ENCODE results near the gene TSHB. TPM values are rescaled to one million over a fixed set of nuclear protein-coding genes. Genes with fewer than 3 reads are reported as not detected.

The TSHB gene
- total and polyA plus RNA-seq, 2 donors = 0.11 TPM; not detected in 1

DNA sequence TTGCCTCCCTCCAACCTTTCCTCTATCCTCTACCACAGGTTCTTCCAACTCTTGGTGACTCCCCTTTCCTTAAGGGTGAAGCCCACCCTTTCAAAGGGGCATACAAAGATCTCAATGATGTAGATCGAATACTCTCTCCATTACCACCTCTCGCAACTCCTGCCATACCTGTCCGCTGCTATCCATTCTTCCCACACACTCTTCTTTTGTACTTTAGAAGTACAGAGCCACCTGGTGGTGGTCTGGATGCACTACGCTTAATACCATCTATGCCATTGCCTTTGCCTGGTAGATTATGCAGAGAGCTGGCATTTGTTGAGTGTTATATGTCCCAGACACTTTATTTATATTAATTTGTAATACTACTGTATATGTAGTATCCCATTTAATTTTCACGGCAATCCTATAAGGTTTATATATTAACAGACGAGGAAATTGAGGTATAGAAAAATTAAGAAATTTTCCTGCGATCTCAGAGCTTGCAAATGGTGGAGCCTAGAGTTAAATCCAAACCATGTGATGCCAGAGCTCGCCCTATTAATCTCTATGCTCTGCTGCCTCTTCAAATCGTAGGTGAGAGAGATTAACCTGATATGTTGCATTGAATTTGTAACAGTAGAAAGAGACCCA lies 22.9 kb downstream of the TSHB start:
- H3K27me3 ChIP-seq (ENCODE audit: control insufficient read depth in 2 of 2, insufficient read depth in 1 of 2, low read length in 1 of 2) = no peaks in the 10 kb centered on the region
- H3K9me3 ChIP-seq (ENCODE audit: control insufficient read depth in 2 of 2, insufficient read depth in 1 of 2, low read length in 1 of 2) = no peaks in the 10 kb centered on the region
- no peak overlapping the region for H3K4me3 ChIP-seq (ENCODE audit: low read length in 2 of 2)
- DNase-seq (ENCODE audit: low read depth in 6 of 9, low spot score in 9 of 9) = peak in 8 of 9 donors; percentile 33 to 73 (median 46)
- 66% methylated on average over 9 of the region's 9 CpGs for WGBS
- H3K4me1 ChIP-seq (ENCODE audit: control insufficient read depth in 2 of 2, insufficient read depth in 2 of 2, low read length in 2 of 2) = peaks cover 0 to 5% of the 10 kb centered on the region in 2 donors
- H3K36me3 ChIP-seq (ENCODE audit: control insufficient read depth in 2 of 2, insufficient read depth in 2 of 2, low read length in 1 of 2) = no peaks in the 10 kb centered on the region
- no peak overlapping the region for H3K27ac ChIP-seq (ENCODE audit: low read depth in 1 of 2, low read length in 1 of 2)

- no peak for DNase-seq (ENCODE audit: low read depth in 6 of 9, low spot score in 9 of 9)
- Histone ChIP-seq H3K36me3 (ENCODE audit: control insufficient read depth in 2 of 2, insufficient read depth in 2 of 2, low read length in 1 of 2) (no peaks in the 10 kb centered on the region), H3K27me3 (ENCODE audit: control insufficient read depth in 2 of 2, insufficient read depth in 1 of 2, low read length in 1 of 2) (no peaks in the 10 kb centered on the region), H3K4me3 (ENCODE audit: low read length in 2 of 2) (no peak overlapping the region), H3K4me1 (ENCODE audit: control insufficient read depth in 2 of 2, insufficient read depth in 2 of 2, low read length in 2 of 2) (peaks cover 0 to 5% of the 10 kb centered on the region in 2 donors), H3K9me3 (ENCODE audit: control insufficient read depth in 2 of 2, insufficient read depth in 1 of 2, low read length in 1 of 2) (no peaks in the 10 kb centered on the region), H3K27ac (ENCODE audit: low read depth in 1 of 2, low read length in 1 of 2) (no peak overlapping the region)
- WGBS = 90% methylated on average over 9 of the region's 9 CpGs
Observed at GRCh38 chr1:115056395-115056798, 26.8 kb downstream of the TSHB start.

- Histone ChIP-seq H3K9me3 (ENCODE audit: control insufficient read depth in 2 of 2, insufficient read depth in 1 of 2, low read length in 1 of 2) (no peaks in the 10 kb centered on the region), H3K36me3 (ENCODE audit: control insufficient read depth in 2 of 2, insufficient read depth in 2 of 2, low read length in 1 of 2) (no peaks in the 10 kb centered on the region), H3K27me3 (ENCODE audit: control insufficient read depth in 2 of 2, insufficient read depth in 1 of 2, low read length in 1 of 2) (no peaks in the 10 kb centered on the region), H3K4me1 (ENCODE audit: control insufficient read depth in 2 of 2, insufficient read depth in 2 of 2, low read length in 2 of 2) (peaks cover 2 to 17% of the 10 kb centered on the region in 2 donors), H3K27ac (ENCODE audit: low read depth in 1 of 2, low read length in 1 of 2) (no peak overlapping the region), H3K4me3 (ENCODE audit: low read length in 2 of 2) (no peak overlapping the region)
- WGBS = 95% methylated on average over 6 of the region's 6 CpGs
- DNase-seq (ENCODE audit: low read depth in 6 of 9, low spot score in 9 of 9) = no peak
Observed at GRCh38 chr1:115057661-115058254, 28.1 kb downstream of the TSHB start.

GRCh38 chr1:115059316-115059715 lies 29.7 kb downstream of the TSHB start:
- no peak for DNase-seq (ENCODE audit: low read depth in 6 of 9, low spot score in 9 of 9)
- Histone ChIP-seq H3K4me3 (ENCODE audit: low read length in 2 of 2) (no peak overlapping the region), H3K27ac (ENCODE audit: low read depth in 1 of 2, low read length in 1 of 2) (no peak overlapping the region), H3K9me3 (ENCODE audit: control insufficient read depth in 2 of 2, insufficient read depth in 1 of 2, low read length in 1 of 2) (no peaks in the 10 kb centered on the region), H3K4me1 (ENCODE audit: control insufficient read depth in 2 of 2, insufficient read depth in 2 of 2, low read length in 2 of 2) (peaks cover 7 to 22% of the 10 kb centered on the region in 2 donors), H3K27me3 (ENCODE audit: control insufficient read depth in 2 of 2, insufficient read depth in 1 of 2, low read length in 1 of 2) (no peaks in the 10 kb centered on the region), H3K36me3 (ENCODE audit: control insufficient read depth in 2 of 2, insufficient read depth in 2 of 2, low read length in 1 of 2) (no peaks in the 10 kb centered on the region)
- WGBS = 49% methylated on average over 2 of the region's 2 CpGs

GRCh38 chr1:115060501-115060900 lies 30.9 kb downstream of the TSHB start:
- no peak overlapping the region for H3K4me3 ChIP-seq (ENCODE audit: low read length in 2 of 2)
- H3K27me3 ChIP-seq (ENCODE audit: control insufficient read depth in 2 of 2, insufficient read depth in 1 of 2, low read length in 1 of 2) = no peaks in the 10 kb centered on the region
- H3K4me1 ChIP-seq (ENCODE audit: control insufficient read depth in 2 of 2, insufficient read depth in 2 of 2, low read length in 2 of 2) = peaks cover 7 to 25% of the 10 kb centered on the region in 2 donors
- 85% methylated on average over 4 of the region's 4 CpGs for WGBS
- no peak overlapping the region for H3K27ac ChIP-seq (ENCODE audit: low read depth in 1 of 2, low read length in 1 of 2)
- no peak for DNase-seq (ENCODE audit: low read depth in 6 of 9, low spot score in 9 of 9)
- no peaks in the 10 kb centered on the region for H3K36me3 ChIP-seq (ENCODE audit: control insufficient read depth in 2 of 2, insufficient read depth in 2 of 2, low read length in 1 of 2)
- no peaks in the 10 kb centered on the region for H3K9me3 ChIP-seq (ENCODE audit: control insufficient read depth in 2 of 2, insufficient read depth in 1 of 2, low read length in 1 of 2)

DNA sequence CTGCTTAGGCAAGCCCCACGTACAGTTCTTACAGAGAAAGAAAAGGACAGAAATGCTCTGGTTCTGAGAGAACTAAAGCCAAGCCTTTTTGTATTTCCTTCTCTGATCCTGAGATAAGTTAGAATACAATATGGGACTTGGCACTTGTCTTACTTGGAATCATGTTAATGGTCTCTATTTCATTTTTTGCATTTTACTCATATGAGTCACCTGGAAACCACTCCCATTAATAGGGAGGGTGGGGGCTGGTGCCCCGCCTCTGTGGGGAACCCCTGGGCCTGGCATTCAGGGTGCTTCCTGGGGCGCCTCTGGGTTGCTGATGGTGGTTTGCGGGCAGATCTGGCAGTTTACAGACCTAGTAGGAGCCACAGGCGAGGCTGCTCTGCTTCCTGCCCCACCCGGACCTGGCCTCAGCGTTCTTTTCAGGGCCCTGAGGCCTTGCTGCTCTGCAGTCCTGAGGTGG lies 32.9 kb downstream of the TSHB start:
- peak overlapping the region; percentile 53 to 84 for H3K27ac ChIP-seq (ENCODE audit: low read depth in 1 of 2, low read length in 1 of 2)
- H3K4me3 ChIP-seq (ENCODE audit: low read length in 2 of 2) = no peak overlapping the region
- H3K36me3 ChIP-seq (ENCODE audit: control insufficient read depth in 2 of 2, insufficient read depth in 2 of 2, low read length in 1 of 2) = no peaks in the 10 kb centered on the region
- H3K9me3 ChIP-seq (ENCODE audit: control insufficient read depth in 2 of 2, insufficient read depth in 1 of 2, low read length in 1 of 2) = no peaks in the 10 kb centered on the region
- DNase-seq (ENCODE audit: low read depth in 6 of 9, low spot score in 9 of 9) = peak; percentile 37 to 91 (median 73)
- 12% methylated on average over 7 of the region's 7 CpGs for WGBS
- H3K27me3 ChIP-seq (ENCODE audit: control insufficient read depth in 2 of 2, insufficient read depth in 1 of 2, low read length in 1 of 2) = no peaks in the 10 kb centered on the region
- H3K4me1 ChIP-seq (ENCODE audit: control insufficient read depth in 2 of 2, insufficient read depth in 2 of 2, low read length in 2 of 2) = peaks cover 7 to 25% of the 10 kb centered on the region in 2 donors

DNA sequence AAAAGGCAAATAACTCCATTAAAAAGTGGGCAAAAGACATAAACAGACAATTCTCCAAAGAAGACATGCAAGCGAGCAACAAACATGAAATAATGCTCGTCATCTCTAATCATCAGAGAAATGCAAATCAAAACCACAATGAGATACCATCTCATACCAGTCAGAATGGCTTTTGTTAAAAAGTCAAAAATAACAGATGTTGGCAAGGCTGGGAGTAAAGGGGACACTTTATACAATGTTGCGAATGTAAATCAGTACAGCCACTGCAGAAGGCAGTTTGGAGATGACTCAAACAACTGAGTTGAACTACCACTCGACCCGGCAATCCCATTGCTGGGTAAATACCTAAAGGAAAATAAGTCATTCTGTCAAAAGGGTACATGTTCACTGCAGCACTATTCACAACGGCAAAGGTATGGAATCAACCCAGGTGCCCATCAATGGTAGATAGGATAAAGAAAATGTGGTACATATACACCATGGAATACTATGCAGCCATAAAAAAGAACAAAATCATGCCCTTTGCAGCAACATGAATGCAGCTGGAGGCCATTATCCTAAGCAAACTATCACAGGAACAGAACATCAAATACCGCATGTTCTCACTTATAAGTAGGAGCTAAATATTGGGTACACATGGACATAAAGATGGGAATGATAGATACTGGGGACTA lies 33.7 kb downstream of the TSHB start:
- Histone ChIP-seq H3K4me1 (ENCODE audit: control insufficient read depth in 2 of 2, insufficient read depth in 2 of 2, low read length in 2 of 2) (peaks cover 7 to 25% of the 10 kb centered on the region in 2 donors), H3K27ac (ENCODE audit: low read depth in 1 of 2, low read length in 1 of 2) (peak overlapping the region in 1 of 2 donors; percentile 84), H3K4me3 (ENCODE audit: low read length in 2 of 2) (no peak overlapping the region), H3K27me3 (ENCODE audit: control insufficient read depth in 2 of 2, insufficient read depth in 1 of 2, low read length in 1 of 2) (no peaks in the 10 kb centered on the region), H3K36me3 (ENCODE audit: control insufficient read depth in 2 of 2, insufficient read depth in 2 of 2, low read length in 1 of 2) (no peaks in the 10 kb centered on the region), H3K9me3 (ENCODE audit: control insufficient read depth in 2 of 2, insufficient read depth in 1 of 2, low read length in 1 of 2) (no peaks in the 10 kb centered on the region)
- peak in 7 of 9 donors; percentile 13 to 70 (median 28) for DNase-seq (ENCODE audit: low read depth in 6 of 9, low spot score in 9 of 9)
- WGBS = 35% methylated on average over 7 of the region's 7 CpGs

- no peak for DNase-seq (ENCODE audit: low read depth in 6 of 9, low spot score in 9 of 9)
- WGBS = 98% methylated on average over 3 of the region's 3 CpGs
- peaks cover 10 to 25% of the 10 kb centered on the region in 2 donors for H3K4me1 ChIP-seq (ENCODE audit: control insufficient read depth in 2 of 2, insufficient read depth in 2 of 2, low read length in 2 of 2)
- H3K36me3 ChIP-seq (ENCODE audit: control insufficient read depth in 2 of 2, insufficient read depth in 2 of 2, low read length in 1 of 2) = no peaks in the 10 kb centered on the region
- no peak overlapping the region for H3K27ac ChIP-seq (ENCODE audit: low read depth in 1 of 2, low read length in 1 of 2)
- no peaks in the 10 kb centered on the region for H3K9me3 ChIP-seq (ENCODE audit: control insufficient read depth in 2 of 2, insufficient read depth in 1 of 2, low read length in 1 of 2)
- no peak overlapping the region for H3K4me3 ChIP-seq (ENCODE audit: low read length in 2 of 2)
- H3K27me3 ChIP-seq (ENCODE audit: control insufficient read depth in 2 of 2, insufficient read depth in 1 of 2, low read length in 1 of 2) = no peaks in the 10 kb centered on the region
Observed at GRCh38 chr1:115064461-115064860, 34.8 kb downstream of the TSHB start.

DNA sequence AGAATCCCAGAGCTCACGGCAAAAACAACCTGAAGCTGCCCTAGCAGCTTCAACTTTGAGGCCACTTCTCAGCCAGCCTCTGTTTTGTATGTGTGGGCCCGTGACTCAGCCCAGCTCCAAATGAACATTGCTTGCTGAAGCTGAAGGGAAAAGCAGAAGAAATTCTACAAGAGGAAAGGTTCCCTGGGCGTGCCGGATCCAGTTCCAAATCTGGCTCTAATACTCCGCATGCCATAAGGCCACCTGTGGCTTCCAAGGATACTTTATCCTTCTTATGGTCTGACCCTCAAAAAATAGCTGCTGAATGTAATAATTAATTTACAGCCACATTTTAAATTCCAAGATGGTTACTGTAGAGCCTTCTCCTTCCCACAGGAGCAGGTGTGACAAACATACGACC lies 35.4 kb downstream of the TSHB start:
- WGBS = 97% methylated on average over 6 of the region's 6 CpGs
- no peaks in the 10 kb centered on the region for H3K9me3 ChIP-seq (ENCODE audit: control insufficient read depth in 2 of 2, insufficient read depth in 1 of 2, low read length in 1 of 2)
- H3K27me3 ChIP-seq (ENCODE audit: control insufficient read depth in 2 of 2, insufficient read depth in 1 of 2, low read length in 1 of 2) = no peaks in the 10 kb centered on the region
- no peak for DNase-seq (ENCODE audit: low read depth in 6 of 9, low spot score in 9 of 9)
- H3K36me3 ChIP-seq (ENCODE audit: control insufficient read depth in 2 of 2, insufficient read depth in 2 of 2, low read length in 1 of 2) = no peaks in the 10 kb centered on the region
- no peak overlapping the region for H3K4me3 ChIP-seq (ENCODE audit: low read length in 2 of 2)
- peaks cover 10 to 25% of the 10 kb centered on the region in 2 donors for H3K4me1 ChIP-seq (ENCODE audit: control insufficient read depth in 2 of 2, insufficient read depth in 2 of 2, low read length in 2 of 2)
- H3K27ac ChIP-seq (ENCODE audit: low read depth in 1 of 2, low read length in 1 of 2) = no peak overlapping the region
